ENCODE data around the gene RICTOR.

RICTOR gene

GRCh38 chr5:38932854-38933408, 141.3 kb downstream of the RICTOR start (continued):
- TF ChIP-seq PRDM4 (tag by site-specific recombination; IDR thresholded peaks at IDR 0.05) (no peak), ZNF169 (tag by site-specific recombination; IDR thresholded peaks at IDR 0.05) (no peak), ZNF280C (tag by site-specific recombination; IDR thresholded peaks at IDR 0.05) (no peak), ZNF677 (tag by site-specific recombination; IDR thresholded peaks at IDR 0.05) (no peak), ZNF426 (tag by site-specific recombination; IDR thresholded peaks at IDR 0.05) (no peak), ZSCAN30 (tag by site-specific recombination; IDR thresholded peaks at IDR 0.05) (no peak), ZNF2 (tag by site-specific recombination; IDR thresholded peaks at IDR 0.05) (no peak), GLI2 (tag by site-specific recombination; IDR thresholded peaks at IDR 0.05; ENCODE audit: borderline replicate concordance, low read depth) (no peak), ZNF513 (tag by site-specific recombination; IDR thresholded peaks at IDR 0.05) (no peak), SCRT2 (tag by site-specific recombination; IDR thresholded peaks at IDR 0.05) (no peak)

DNA sequence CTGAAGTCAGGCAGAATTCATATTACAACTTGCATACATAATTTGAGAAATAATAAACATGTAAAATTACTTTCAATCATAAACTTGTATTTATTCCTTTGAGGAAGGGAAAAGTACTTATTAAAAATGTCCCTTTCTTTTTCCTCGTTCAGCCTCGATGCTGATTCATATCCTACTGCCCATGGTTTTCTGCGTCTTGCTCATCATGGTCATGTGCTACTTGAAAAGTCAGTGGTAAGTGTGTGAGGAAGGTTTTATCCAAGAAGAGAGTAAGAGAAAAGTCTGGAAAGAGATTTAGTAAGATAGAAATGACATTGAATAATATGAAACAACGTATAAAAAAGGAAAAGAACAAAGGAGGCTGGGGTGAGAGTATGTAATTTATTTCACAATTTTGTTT, 142.5 kb downstream of the RICTOR start:
- ChIA-PET POLR2A (no interaction called here), CTCF (interaction anchor here (1.4 to 4.7 kb wide), 2 partner anchors 8 to 10 kb away, joined by 3 to 21 read pairs; no protein-coding TSS in a partner anchor)
- Histone ChIP-seq H3K9me3 (ENCODE audit: control insufficient read depth, insufficient read depth, low read depth, low read length) (no peaks in the 10 kb centered on the region), H3K4me3 (ENCODE audit: low read depth, low read length) (no peak overlapping the region), H3K4me1 (ENCODE audit: control insufficient read depth, insufficient read depth, low read length) (no peaks in the 10 kb centered on the region), H3K27ac (ENCODE audit: extremely low read depth, low read depth, low read length) (no peak overlapping the region), H3K36me3 (ENCODE audit: control insufficient read depth in 2 of 2, insufficient read depth in 1 of 2, low read length in 2 of 2) (no peaks in the 10 kb centered on the region; a peak in 1 of 3 replicates)
- TF ChIP-seq HOXA7 (CRISPR knock-in tag; IDR thresholded peaks at IDR 0.05; ENCODE audit: borderline replicate concordance) (no peak), ZNF664 (tag by site-specific recombination; IDR thresholded peaks at IDR 0.05) (no peak), ZNF510 (tag by site-specific recombination; IDR thresholded peaks at IDR 0.05; ENCODE audit: insufficient replicate concordance) (no peak), ZNF394 (tag by site-specific recombination; IDR thresholded peaks at IDR 0.05; ENCODE audit: borderline replicate concordance) (no peak), ZNF610 (tag by site-specific recombination; IDR thresholded peaks at IDR 0.05; ENCODE audit: borderline replicate concordance) (no peak), KLF7 (tag by site-specific recombination; IDR thresholded peaks at IDR 0.05; ENCODE audit: borderline replicate concordance) (no peak), ZNF280C (tag by site-specific recombination; IDR thresholded peaks at IDR 0.05) (no peak), ZNF768 (tag by site-specific recombination; IDR thresholded peaks at IDR 0.05) (no peak), ZNF350 (tag by site-specific recombination; IDR thresholded peaks at IDR 0.05) (no peak), ZNF558 (tag by site-specific recombination; IDR thresholded peaks at IDR 0.05) (no peak), ZNF555 (tag by site-specific recombination; conservative IDR thresholded peaks at IDR 0.05) (no peak), ZNF521 (tag by site-specific recombination; IDR thresholded peaks at IDR 0.05) (no peak), ELK4 (IDR thresholded peaks at IDR 0.05; ENCODE audit: borderline replicate concordance, low read depth, low read length) (no peak), REPIN1 (tag by site-specific recombination; IDR thresholded peaks at IDR 0.05; ENCODE audit: low read depth) (no peak)
